Stimulated activated CD4-positive, alpha-beta T cell treated with anti-CD3 and anti-CD28 coated beads, TNF-alpha, amount 100 ng/mL, for 4 hours (primary cell): Measurements from ENCODE around the gene CCDC50.

Experiments
- DNase-seq, 3 experiments: peaks; one replicate each; pipeline ENCODE4 v3.0.0-alpha.2; 2020; ENCODE audit warnings: low read depth in 3 of 3

CCDC50 gene

DNA sequence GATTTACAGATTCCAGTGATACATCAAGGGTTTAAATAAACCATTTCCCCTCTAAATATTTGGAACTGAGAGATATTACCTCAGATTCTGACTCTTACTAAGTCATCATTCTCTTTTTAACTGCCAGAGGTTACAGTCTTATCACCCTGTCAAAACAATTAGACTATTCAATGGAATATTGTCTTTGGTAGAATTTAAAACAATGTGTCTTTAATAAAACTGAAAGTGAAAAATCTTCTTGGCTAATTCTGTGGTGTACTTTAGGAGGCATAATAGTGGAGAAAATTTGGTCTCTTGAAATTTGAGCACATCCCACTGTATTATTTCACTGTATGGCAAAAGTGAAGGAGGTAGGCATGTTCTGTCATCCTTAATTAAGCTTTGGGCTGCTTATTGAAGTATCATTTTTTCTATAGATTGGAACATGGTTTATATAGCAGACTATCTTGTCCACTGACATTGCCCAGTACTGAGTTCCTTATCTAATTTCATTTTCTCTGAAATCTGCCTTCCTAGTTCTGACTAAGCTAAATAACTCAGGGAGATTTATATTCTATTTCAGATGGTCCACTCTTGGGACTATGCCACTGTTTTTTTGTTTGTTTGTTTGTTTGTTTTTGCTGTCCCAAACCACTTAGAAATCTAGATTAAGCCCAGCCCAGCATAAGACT is 49.1 kb downstream of the CCDC50 start:
- DNase-seq, result no peak

DNA sequence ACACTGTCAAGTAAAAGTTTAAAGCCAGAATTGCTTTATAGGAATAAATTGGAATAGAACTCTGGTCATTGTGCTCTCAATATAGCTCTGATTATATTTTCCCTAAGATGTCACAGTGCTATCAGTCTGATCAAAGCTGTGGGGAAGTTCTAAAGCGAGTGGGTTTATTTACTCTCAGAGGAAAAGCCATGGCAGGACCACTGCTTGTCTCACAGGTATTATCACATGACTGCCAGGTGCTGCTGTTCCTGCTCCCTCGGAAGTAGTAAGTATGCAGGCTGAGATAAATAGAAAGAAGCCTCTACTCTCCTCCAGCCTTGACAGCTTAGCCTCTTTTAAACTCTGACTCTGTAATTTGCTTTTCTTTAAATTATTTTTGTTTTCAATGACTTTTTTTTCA is 50.3 kb downstream of the CCDC50 start:
- no peak for DNase-seq

DNA sequence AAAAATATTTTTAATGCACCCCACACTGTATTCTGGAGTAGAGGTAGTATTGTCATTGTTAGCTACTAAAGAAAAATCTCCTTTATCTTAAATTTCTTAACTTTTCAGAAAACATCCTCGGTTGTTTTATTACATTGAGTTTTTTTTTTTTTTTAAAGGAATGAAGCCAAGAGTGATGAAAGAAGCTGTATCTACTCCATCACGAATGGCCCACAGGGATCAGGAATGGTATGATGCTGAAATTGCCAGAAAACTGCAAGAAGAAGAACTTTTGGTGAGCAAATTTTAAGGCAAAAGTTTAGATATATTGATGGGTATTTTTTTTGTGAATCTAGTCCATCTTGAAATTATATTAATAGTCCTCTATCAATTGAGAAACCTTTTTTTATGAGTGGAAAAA is 50.8 kb downstream of the CCDC50 start:
- DNase-seq, result no peak

DNA sequence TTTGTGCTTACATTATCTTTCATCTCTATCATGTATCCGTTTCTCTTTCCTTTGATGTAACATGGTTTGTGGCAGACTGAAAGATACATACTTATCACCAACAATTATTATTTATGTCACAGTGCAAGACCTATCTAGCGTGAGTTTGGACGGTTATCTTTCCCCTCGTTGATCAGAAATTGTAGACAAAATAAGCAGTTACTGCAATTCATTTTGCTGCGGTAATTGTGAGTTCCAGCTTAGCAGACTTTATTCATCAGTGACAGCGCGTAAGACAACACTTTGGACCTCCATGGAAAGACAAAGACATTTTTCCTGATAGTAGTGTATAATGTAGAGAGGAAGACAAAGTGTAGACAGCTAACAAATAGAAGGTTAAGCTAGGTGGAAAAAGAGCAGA is 52.1 kb downstream of the CCDC50 start:
- no peak for DNase-seq

DNA sequence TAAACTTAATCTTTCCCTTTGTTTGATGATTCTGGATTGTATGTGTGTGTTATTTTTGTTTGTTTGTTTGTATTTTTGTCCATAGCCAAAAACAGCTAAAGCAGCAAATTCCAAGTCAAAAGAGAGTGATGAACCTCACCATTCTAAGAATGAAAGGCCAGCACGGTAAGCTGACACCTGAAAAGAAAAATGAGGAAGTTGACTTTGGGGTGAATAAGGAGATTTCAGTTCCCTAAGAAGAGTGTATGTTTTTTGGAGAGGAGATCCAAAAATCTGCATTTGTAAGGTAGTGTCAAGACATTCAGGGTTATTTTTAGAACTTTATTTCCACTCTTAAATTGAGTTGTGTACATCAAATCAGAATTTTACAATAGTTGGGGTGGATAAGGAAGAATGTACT is 53.5 kb downstream of the CCDC50 start:
- DNase-seq, result no peak

DNA sequence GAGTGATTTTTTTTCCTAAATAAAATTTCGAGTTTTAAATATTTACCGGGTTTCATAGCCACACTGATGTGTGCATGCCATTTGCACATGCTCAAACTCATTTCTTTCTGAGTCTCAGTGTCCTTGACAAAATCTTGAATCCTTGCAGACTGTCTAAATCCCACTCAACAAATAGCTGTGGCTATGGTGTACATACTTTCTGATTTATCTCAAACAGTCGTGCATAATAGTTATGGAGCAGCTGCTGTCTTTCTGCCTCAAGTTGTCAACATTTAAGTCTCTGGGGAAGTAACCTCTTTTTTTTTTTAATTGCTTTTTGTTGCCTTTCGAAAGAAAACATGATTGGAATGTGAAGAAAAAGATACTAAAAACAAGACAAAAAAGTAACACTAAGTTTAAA is 53.9 kb downstream of the CCDC50 start:
- no peak for DNase-seq

DNA sequence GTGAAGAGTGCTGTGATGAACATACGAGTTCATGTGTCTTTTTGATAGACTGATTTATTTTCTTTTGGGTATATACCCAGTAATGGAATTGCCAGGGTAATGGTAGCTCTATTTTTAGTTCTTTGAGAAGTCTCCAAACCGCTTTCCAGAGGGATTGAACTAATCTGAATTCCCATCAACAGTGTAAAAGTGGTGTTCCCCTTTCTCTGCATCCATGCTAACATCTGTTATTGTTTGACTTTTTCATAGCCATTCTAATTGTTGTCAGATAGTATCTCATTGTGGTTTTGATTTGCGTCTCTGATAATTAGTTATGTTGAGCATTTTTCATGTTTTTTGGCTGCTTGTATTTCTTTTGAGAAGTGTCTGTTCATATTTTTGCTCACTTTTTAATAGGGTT is 55.9 kb downstream of the CCDC50 start:
- DNase-seq, result no peak

DNA sequence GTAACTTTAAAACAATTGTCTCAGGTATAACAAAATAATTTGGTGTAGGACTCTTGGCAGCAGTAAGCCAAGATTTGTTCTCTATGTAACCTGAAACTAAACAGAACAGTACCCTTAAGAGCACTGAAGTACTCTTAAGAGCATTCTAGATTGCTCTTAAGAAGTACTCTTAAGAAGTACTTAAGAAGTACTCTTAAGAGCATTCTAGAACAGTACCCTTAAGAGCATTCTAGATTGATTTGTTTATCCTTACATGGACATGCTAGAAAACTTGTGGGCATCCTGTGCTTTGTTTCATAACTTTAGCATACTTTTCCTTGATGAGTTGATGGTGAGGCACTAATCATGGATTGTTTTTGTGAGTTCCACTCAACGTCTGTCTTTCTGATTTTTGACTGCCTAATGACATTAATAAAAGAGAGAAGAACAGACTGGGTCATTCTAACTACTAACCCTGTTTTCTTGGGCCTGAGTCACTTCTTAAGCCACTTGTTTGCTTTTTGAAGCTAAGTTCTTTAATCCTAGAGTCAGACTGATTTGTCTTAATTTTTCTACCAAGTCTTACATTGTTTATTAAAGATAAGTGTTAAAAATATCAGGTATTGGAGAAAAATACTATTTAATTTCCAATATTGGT is 58.4 kb downstream of the CCDC50 start:
- no peak for DNase-seq

DNA sequence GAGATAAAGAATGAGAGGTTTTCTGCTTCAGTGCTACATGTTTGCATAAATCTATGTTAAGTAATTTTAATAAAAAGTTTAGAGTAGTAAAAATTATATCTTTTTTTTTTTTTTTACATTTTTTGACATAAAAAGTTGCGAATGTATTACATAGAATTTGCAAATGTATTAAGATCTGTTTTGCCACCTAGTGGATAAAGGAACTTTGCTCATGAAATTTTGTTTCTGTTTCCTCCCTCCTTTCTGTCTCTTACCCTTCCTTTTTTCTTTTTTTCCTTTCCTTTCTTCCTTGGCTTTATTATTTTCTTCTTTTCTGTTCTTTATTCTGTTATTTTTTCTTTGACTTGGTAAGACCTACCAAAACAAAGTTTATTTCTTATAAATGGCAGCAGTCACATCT is 59.6 kb downstream of the CCDC50 start:
- no peak for DNase-seq

DNA sequence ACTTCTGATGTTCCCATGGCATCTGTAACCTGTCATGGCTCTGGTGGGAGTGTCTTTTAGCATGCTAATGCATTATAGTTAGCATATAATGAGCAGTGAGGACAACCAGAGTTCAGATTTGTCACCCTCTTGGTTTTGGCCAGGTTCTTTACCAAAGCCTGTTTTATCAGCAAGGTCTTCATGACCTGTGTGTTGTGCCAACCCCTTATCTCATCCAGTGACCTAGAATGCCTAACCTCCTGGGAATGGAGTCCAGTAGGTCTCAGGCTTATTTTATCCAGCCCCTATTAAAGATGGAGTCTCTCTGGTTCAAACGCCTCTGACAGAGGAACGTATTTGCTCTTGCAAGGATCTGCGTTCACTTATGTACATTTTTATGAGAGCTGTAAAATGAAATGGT is 61.4 kb downstream of the CCDC50 start:
- DNase-seq, result no peak

DNA sequence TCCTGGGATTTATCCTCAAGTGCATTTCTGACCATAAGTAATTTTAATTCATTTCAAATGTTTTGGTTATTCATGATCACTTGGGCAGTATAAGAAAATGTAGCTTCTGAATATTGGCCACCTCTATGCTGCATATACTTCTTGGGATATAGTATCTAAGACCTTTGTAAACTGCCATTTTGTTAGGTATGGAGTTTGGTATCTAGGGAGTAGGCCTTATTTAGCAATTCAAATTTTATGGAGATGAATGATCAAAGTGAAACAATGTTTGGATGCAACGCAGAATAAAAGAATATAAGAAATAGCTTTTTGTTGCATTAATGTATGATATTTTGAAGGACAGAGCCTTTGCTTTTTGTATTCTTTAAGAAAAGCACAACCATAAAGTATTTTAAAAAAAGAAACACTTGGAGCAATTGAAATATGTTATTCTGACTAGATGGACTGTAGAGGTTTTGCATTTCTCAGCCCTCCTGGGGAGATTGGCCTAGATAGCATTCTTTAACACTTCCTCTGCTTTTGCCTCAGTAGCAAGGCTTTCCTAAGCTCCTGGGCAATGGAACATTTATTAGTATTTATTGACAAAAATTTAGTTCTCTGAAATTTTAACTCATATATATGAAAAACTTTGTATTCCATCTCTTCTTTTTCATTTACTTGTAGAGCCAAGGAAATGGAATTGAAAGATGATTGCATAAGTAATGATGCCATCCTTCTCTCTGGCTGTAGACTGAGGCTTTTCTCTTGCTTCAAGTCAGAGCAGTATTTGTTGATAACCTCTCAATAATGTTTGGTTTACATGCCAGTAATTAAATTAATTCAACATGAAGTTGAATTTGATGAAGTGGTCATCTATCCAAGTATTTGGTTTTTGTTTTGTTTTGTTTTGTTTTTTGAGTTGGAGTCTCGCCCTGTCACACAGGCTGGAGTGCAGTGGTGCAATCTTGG is 62.9 kb downstream of the CCDC50 start:
- DNase-seq, result no peak

DNA sequence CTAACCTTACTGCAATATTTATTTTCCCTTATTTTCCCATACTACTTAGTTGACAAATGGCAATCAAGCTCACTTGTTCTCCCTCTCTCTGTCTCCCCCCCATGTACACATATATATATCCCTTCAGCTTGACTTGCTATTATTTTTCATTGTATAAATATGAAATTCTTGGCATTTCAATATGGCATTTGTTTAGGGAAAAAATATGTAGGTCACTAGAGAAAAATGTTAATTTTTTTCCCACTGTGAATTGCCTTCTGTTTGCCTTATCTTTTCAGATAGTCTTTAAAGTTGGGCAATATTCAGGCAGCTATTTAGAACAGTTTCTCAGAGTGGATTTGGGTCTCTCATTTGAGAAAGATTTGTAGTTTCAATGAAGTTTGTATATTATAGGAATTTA is 64.0 kb downstream of the CCDC50 start:
- DNase-seq, result no peak

DNA sequence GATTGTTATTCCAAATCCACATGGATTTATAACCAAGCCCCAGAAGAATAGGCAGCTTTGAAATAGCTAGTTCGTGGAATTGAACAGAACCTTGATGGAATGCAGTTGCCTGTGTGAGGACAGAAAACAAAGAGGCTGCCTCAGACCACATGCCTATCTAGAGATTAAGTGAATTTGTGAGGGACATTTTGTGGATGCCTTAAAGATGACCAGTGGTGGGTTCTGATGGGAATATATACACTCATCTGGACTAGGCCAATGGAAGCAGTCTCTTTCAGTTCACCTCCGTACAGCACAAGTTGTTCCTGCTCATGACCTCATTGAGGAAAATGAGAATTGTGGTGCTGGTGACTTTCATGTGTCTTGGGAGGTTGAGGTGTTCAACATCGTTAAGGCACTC is 68.6 kb downstream of the CCDC50 start:
- DNase-seq, result no peak

DNA sequence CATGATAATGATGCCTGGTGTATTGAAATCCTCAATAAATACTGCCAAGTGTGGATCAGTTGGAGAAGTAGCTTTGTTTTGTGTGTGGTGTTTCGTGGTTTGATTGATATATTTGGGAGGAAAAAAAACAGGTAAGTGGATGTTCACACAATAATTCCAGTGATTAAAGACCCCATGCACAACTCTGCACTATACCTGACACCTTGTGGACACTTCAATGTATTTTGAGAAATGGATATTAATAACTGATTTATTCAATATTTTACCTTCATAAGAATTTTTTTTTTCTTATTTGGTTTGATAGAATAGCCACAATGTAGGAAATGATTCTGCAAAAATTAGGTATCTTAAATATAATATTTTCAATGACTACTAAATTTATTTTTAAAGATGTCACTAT is 69.4 kb downstream of the CCDC50 start:
- no peak for DNase-seq

DNA sequence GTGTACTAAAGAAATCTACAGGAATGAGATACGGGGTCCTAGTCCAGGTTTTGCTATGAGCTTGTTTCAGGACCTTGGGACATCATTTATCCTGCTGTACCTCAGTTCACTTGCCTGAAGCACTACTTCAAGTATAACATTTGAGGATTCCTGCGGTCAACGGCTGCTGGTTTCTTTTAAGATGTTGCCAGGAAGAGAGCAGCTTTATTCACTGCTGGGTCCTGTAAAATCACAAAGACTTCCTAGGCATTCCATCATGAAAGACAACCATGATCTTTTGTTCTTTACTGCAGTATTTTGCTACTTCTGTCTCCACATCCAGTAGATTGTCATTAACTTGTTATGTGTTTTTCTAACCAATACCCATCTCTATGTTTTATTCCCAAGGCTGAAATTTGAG is 70.7 kb downstream of the CCDC50 start:
- no peak for DNase-seq

DNA sequence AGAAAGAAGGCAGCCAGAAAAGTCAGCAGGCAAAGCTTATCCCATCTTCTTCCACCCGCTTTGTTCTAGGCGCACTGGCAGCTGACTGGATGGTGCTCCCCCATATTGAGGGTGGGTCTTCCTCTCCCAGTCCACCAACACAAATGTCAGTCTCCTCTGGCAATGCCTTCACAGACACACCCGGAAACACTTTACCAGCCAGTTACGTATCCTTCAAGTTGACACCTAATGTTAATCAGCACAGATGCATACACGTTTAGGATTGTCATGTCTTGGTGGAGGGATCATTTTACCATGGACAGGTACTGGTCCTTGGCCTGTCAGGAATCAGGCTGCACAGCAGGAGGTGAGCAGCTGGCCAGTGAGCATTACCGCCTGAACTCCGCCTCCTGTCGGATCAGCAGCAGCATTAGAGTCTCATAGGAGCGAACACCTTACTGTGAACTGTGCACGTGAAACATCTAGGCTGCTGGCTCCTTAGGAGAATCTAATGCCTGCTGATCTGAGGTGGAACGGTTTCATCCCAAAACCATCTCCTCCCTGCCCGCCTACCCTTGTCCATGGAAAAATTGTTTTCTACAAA is 72.7 kb downstream of the CCDC50 start:
- DNase-seq, result no peak

DNA sequence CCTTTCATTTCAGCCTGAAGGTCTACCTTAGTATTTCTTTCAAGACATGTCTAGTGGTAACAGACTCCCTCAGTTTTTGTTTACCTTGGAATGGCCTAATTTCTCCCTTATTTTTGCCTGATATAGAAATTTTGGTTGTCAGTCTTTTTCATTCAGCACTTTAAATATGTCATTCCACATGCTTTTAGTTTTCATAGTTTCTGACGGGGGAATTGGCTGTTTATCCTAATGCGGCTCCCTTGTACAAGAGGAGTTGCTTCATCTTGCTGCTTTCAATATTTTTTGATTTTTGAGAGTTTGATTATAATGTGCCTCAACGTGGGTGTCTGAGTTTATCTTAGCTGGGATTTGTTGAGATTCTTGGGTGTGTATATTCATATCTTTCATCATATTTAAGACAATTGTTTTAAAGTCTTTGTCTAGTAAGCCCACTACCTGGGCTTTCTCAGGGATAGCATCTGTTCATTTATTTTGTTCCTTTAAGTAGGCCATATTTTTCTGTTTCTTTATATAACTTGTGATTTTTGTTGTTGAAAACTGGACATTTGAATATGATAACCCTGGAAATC is 80.7 kb downstream of the CCDC50 start:
- no peak for DNase-seq

DNA sequence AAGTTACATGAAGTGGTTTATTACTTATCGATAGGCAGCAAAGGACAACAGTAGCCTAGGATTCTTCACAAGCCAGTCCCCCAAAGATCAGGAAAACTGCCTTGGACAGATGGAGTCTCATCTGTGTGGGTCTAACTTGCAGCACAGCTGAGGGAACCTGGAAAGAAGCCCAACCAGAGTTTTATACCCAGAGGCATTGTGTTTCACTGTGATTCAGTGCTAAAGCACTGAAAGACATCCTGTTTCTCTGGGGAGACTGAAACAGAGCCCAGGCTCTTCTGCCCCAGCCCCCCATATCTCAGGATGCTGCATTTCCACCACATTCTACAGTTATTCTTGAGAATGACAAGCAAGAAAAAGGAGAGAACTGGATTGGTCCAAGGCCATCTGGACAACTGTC is 83.6 kb downstream of the CCDC50 start:
- DNase-seq, result no peak

DNA sequence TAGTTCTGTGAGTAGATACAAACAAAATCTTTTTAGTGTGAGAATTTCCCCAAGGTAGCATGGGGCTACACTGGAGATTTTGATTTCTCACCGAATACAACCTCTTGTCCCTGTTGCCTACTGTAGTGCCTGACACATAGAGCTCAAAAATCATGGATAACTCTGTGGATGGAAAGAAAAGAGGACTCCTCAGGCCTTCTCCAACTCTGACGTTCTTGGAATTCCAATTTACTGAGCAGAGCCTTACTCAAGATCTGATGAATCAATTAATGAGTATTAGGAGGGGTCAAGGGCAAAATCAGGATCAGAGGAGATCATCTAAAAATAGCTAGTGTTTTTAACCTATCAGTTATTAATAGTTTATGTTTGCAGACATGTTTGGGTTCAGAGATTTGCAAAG is 85.1 kb downstream of the CCDC50 start:
- DNase-seq, result no peak

DNA sequence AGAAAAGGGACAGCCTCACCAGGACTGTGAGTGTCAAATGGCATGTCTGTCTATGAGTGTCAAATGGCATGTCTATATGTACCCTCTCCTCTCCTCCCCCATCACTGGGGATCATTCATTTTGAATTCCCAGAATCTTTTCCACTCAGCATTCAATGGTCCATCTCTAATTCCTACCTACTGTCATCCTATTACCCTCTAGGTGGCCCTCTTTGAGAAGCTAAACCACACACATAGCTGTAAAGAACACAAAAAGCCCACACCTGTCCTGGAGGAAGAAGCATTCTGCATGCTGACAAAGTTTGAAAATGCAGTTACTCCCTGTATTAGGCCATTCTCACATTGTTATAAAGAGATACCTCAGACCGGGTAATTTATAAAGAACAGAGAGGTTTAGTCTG is 85.5 kb downstream of the CCDC50 start:
- DNase-seq, result no peak

DNA sequence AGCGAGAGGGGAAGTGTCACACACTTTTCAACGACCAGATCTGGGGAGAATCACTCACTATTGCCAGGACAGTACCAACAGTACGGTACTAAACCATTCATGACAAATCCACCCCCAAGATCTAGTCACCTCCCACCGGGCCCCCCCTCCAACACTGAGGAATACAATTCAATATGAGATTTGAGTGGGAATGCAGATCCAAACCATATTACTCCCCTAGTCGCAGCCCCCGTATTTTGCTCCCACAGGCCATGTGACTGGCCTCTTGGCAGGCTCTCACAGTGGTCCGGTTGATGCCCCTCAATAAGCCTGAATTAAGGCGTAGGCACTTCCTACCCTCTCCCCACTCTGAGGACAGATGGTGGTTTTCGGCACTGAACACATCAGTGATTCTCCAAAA is 86.4 kb downstream of the CCDC50 start:
- no peak for DNase-seq

DNA sequence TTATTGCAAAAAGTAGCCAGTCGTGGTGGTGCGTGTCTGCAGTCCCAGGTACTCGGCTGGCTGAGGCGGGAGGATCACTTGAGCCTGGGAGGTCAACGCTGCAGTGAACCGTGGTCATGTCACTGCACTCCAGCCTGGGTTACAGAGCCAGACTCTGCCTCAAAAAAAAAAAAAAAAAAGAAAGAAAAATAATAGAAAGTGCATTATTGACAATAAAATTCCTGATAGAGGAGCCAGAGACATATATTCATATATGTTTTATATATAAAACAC is 88.2 kb downstream of the CCDC50 start:
- DNase-seq, result no peak
